ENCODE data around the gene GMEB2. TPM values are rescaled to one million over a fixed set of nuclear protein-coding genes. Genes with fewer than 3 reads are reported as not detected.

The GMEB2 gene
- total RNA-seq, 1 donor from 2014 or later: 17.4 TPM

- intact Hi-C loops (cut with micrococcal nuclease): loop anchor here (5.0 to 10.0 kb wide), 2 partner anchors 38 to 50 kb away; partner anchors contain the start of genes GMEB2 and PTK6
These were observed 51.8 kb downstream of the GMEB2 start for GRCh38 chr20:63574829-63575743.

GRCh38 chr20:63574156-63574828 lies 52.6 kb downstream of the GMEB2 start, which contains the start of gene HELZ2:
Gene HELZ2 (minus strand): TSS chr20:63574239. CDS start chr20:63572385, 1,854 bp downstream.
- intact Hi-C loops (cut with micrococcal nuclease): loop anchor here (5.0 to 10.0 kb wide), 2 partner anchors 37 to 51 kb away; partner anchors contain the start of genes GMEB2 and PTK6

- intact Hi-C loops (cut with micrococcal nuclease): loop anchor here (5.0 to 10.0 kb wide), 2 partner anchors 36 to 51 kb away; partner anchors contain the start of genes GMEB2 and PTK6
These were observed 53.2 kb downstream of the GMEB2 start for GRCh38 chr20:63573647-63574131.

DNA sequence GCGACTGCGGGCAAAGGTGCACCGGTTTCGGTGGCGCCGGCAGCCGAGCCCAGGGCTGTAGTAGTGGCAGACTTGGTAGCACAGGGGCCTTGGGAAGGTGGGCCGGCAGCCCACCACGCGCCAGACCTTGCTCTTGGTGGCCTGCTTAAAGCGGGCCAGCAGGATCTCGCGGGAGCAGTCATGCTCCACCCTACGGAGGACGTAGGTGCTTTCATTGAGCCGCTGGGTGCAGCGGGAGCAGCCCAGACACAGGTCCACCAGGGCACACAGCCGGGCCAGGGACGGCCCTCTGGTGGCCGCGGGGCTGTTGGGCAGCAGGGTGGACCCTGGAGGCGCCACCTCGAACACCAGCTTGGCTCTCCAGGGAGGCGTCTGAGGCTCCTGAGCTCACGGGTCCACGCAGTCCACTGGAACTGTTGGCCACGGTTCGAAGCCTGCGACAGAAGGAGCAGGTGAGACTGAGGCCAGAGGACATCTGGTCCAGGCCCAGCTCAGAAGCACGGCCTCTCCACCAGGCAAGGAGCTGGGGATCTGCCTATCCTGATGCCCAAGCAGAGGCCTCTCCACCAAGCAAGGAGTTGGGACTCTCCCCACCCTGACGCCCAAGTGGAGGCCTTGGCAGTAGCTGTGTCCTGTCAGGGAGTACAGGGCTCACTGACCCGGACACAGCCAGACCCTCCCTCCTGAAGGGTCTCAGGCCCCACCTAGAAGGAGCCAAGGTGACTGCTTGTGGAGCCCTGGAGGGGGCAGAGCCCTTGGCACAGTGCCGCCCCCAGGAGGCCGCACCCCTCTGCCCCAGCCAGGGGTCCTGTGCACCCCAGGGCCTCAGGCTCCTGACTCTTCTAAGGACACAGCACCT lies 53.9 kb downstream of the GMEB2 start:
- intact Hi-C loops (cut with micrococcal nuclease): loop anchor here (5.0 to 10.0 kb wide), 2 partner anchors 36 to 52 kb away; partner anchors contain the start of genes GMEB2 and PTK6

DNA sequence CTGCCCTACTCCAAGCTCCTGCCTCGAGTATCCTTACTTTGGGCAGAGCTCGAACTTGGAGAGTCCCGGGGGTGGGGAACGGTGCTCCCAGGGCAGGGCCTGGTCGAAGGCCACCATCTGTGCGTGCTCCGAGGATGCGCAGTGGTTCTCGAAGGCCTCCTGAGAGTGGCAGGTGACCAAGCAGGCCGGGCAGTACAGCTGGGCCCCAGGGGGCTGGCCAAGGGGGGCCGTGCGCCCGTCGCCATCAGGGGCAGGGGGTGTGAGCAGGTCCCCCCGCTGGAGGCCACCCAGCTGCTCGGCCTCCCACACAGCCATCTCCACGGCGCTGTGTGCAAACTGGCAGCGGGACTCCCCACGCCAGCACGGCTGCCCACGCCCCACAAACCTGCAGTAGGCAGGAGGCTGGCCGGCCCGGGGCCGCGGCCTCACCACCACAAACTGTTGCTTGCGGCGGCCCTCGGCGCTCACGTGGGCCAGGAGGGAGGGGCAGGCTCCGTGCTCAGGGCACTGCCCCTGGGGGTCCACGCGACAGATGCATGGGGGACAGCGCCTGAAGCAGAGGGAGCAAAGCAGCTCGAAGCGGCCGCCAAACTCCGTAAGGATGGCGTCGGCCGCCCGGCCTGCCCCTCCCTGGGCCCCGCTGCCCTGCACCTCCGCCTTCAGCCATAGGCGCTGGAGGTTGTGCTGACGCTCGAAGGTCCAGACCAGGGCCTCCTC lies 54.7 kb downstream of the GMEB2 start:
- intact Hi-C loops (cut with micrococcal nuclease): loop anchor here (5.0 to 10.0 kb wide), 2 partner anchors 35 to 53 kb away; partner anchors contain the start of genes GMEB2 and PTK6

DNA sequence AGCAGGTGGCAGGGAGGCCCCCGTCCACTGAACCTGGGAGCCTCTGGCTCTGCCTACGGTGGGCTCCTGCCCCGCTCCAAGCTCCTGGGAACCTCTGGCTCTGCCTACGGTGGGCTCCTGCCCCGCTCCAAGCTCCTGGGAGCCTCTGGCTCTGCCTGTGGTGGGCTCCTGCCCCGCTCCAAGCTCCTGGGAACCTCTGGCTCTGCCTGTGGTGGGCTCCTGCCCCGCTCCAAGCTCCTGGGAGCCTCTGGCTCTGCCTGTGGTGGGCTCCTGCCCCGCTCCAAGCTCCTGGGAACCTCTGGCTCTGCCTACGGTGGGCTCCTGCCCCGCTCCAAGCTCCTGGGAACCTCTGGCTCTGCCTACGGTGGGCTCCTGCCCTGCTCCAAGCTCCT lies 55.8 kb downstream of the GMEB2 start:
- intact Hi-C loops (cut with micrococcal nuclease): loop anchor here (5.0 to 10.0 kb wide), 2 partner anchors 34 to 54 kb away; partner anchors contain the start of genes GMEB2 and PTK6

DNA sequence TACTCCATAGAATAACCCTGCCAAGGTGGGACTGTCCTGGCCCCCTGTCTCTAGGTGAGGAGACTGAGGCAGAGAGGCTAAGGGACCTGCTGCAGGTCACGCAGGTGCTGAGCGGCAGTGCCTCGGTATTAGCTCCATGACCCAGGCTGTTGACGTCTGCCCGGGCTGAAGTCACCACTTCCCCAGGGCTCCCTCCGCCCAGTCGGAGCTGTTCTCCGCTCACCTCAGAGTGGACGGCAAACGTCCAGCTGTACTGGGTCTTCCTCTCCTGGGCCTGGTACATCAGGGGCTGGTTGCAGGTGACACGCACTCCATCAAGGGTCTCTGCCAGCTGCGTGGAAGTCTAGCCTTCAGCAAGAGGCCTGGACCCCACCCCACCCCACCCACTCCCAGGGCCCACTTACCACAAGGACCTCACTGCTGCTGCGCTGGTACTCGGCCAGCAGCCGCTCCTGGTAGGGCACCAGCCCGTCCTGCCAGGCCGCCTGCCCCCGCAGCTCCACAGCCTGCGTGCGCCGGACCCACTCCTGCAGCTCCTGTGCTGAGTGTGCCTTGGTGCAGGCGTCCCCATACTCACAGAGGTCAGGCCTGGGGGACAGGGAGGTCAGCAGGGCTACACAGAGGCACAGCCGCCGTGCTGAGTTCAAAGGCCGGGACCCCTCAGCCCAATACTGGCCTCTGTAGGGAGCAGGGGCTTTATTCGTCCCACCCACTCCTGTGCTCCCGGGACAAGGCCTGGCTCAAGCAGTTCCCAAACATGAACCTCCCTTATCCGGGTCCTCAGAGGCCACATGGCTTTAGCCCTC lies 56.4 kb downstream of the GMEB2 start:
- intact Hi-C loops (cut with micrococcal nuclease): loop anchor here (5.0 to 10.0 kb wide), 2 partner anchors 33 to 54 kb away; partner anchors contain the start of genes GMEB2 and PTK6

DNA sequence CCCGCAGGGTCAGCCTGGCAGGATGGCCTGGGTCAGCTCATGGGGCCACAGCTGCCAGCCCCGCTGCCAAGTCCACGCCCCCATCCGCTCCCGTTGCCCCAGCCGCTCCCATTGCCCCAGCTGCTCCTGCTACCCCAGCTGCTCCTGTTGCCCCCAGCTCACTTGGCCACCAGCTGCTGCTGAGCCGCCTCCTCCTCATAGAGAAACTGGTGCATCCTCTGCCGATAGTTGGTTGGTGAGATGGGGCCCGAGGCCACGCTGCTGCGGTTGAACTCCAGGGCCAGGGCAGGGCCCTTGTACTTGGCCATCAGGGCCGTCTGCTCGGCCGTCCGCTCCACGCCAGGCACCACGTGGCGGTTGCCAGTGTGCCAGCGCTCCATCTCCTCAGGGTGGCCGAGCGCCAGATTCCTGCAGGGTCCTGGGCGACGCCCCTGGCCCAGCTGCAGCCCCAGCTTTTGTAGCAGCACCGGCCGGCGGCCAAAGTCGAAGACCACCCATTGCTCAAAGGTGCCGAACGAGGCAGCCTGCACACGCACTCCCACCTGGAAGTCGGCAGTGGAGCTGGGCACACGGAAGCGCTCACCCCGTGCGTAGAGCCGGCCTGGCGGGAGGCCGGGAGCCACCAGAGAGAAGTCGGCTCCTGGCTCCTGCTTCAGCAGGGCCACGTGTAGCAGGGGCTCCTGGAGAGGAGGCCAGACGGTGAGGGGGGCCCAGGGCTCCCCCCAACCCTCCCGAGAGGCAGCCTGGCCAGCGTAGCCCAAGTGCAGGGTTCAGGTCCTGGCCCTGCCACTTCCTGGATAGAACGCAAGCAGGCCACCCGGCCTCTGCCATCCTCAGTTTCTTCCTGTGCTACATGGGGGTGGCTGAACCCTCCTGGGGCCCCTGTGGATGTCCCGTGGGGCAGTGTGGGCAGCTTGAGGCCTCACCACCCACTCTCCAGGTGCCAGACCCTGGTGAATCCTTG lies 57.6 kb downstream of the GMEB2 start:
- intact Hi-C loops (cut with micrococcal nuclease): no loop called here

DNA sequence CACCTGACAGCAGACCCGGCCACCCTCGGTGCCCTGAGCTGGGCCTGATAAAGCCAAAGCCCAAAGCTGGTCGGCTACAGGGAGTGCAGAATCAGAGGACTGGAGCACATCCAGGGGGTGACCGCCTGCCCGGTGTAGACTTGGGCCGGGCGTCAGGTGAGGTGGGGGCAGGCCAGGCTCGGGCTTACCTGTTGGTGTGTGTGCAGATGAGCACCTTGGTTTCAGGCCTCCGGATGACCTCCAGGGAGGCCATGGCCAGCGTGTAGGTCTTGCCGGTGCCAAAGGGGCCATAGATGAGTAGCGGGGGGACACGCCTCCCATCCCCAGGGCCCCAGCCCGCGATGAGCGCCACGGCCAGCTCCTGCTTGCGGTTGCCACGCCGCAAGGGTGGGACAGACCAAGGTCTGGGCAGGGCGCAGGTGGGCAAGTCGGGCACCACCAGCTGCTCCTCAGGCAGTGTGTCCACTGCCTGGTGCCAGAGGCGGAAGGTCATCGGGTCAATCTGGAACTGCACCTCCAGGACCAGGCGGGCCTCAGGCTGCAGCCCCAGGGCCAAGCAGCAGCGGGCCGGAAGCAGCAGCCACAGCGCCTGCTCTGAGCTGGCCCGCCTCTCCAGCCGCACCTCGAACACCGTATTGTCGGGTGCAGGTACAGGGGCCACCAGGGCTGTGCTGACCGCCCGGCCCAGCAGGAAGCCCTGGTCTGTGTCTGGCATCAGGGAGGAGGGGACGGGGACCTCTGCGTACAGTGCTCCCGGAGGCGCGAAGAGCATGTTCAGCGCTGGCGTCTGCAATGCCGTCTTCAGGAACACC lies 58.5 kb downstream of the GMEB2 start:
- intact Hi-C loops (cut with micrococcal nuclease): no loop called here

DNA sequence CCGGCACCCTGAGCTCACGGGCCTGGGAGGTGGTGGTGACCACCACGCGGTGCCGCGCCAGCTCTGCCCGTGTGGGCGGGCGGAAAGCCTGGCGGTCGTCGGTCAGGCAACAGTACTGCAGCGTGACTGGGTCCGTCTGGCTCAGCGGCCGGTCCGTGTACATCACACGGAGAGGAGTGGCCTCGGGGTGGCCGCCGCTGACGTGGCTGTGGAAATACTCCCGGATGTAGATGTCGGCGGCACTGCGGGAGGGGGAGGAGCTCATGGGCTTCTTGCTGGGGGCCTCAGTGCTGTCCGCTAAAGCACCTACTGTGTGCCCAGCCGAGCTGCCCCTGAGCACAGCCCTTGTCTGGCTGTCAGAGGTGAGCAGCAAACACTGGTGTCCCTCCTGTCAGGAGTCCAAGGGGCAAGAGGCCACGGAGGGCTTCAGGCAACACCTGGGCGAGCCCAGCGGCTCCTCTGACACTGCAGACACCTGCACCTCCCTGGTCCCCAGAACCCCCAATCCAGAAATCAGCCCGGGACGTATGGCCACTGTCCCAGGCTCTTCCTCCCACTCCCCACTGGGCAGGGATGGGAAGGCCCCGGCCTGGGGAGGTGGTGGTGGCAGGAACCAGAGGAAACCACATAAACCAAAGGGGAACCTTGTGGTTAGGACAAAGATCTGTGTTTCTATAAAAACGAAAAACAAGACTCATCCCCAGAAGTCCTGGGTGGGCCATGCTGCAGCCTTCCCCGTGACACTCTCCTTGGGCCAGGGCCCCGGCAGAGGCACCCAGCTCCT lies 59.3 kb downstream of the GMEB2 start:
- intact Hi-C loops (cut with micrococcal nuclease): no loop called here

DNA sequence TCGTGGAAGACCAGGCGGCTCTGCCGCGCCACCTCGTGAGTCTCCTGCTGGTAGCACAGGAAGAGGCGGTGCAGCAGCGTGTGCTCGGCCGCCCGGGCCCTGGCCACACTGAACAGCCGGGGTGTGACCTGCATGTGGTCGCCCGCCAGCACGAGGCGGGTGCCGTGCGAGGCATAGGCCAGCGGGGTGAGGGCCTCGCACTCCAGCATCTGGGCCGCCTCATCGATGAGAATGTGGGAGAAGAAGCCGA lies 59.8 kb downstream of the GMEB2 start:
- intact Hi-C loops (cut with micrococcal nuclease): no loop called here

GRCh38 chr20:63566395-63567135 lies 60.3 kb downstream of the GMEB2 start:
- intact Hi-C loops (cut with micrococcal nuclease): no loop called here

DNA sequence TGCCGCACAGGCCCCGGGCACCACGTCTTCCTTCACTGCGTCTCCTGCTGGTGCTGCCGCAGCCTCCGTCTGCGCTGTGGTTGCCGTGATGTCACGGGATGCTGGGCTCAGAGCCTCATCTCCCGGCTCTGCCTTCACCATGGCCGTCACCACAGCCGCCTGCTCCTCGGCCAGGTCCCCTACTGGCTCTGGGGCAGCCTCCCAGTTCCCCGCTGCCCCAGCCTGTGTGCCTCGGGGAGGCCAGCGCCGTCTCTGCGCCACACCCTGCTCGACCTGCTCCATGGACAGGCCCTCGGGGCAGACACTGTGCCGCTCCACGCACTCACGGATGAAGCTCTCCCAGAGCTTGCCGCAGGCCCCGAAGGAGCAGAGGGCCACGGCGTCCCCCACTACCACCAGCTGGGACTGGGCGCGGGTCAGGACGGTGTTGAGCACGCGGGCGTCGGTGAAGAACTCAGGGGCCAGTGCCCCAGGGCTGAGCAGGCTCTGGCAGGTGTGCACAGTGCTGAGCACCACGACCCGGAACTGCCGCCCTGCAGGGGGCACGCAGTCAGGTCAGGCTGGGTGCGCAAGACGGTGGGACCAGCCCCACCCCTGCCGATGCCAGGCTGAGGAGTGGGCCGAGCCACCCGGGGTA lies 61.1 kb downstream of the GMEB2 start:
- intact Hi-C loops (cut with micrococcal nuclease): no loop called here

DNA sequence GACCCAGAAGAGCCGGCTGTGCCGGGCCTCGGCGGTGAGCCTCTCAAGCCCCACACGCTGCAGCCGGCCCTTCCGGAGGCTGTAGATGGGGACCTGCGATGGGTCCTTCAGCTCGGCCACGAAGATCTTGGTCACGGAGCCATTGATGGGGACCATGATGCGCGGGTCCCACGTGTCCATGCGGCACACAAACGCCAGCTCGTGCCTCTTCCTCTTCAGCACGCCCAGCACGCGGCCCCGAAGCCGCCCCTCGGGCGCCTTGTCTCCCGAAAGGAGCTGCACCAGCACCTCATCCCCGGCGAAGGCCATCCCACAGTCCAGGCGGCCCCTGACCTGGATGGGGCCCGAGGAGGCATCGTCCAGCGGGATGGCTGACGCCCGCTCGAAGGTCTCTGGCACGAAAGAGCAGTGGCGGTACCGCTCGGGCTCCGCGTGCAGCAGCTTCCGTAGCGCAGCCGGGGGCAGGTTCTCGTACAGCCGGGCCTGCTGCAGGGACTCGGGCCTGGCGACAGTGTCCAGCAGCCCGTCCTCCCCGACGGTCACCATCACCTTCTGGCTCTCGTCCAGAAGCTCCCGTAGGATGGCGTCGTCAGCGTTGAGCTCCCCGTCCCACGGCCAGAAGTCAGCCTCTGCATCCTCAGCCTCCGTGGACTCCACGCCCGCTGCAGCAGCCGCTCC lies 61.7 kb downstream of the GMEB2 start:
- intact Hi-C loops (cut with micrococcal nuclease): no loop called here

Measured in T-helper 2 cell treated with Interferon-gamma antibody and Interleukin-4, amounts not matched to agents 100 ng/mL and 5 ng/mL, for 36 hours (primary cell).